Endodermal cell (in vitro differentiated cells): Measurements from ENCODE around the gene NUAK2. TPM values are rescaled to one million over a fixed set of nuclear protein-coding genes. Genes with fewer than 3 reads are reported as not detected.
A peak's percentile ranks its signal among the peaks of the same experiment; 100 is the strongest.

ENCODE experiments used
- DNase-seq: peaks from one replicate; pipeline ENCODE4 v3.0.0-alpha.2; 2017
- H3K27ac ChIP-seq: 2 replicates; pipeline ENCODE4 v1.5.1; 2013; ENCODE audit warnings: mild to moderate bottlenecking, low read depth, low read length, moderate library complexity
- H3K27me3 ChIP-seq: 2 replicates; pipeline ENCODE4 v1.6.1; 2013; ENCODE audit warnings: mild to moderate bottlenecking, low read length, moderate library complexity; ENCODE audit not compliant: insufficient read depth, control insufficient read depth, poor library complexity, severe bottlenecking
- H3K36me3 ChIP-seq: 2 replicates; pipeline ENCODE4 v1.7.0; 2013; ENCODE audit warnings: mild to moderate bottlenecking, low read length, moderate library complexity; ENCODE audit not compliant: control insufficient read depth, insufficient read depth
- H3K4me1 ChIP-seq: one replicate; pipeline ENCODE4 v1.7.0; 2013; ENCODE audit warnings: low read length; ENCODE audit not compliant: control insufficient read depth, insufficient read depth
- H3K4me3 ChIP-seq: 2 replicates; pipeline ENCODE4 v1.5.1; 2013; ENCODE audit warnings: mild to moderate bottlenecking, low read length, moderate library complexity
- H3K9ac ChIP-seq: 2 replicates; pipeline ENCODE4 v1.6.1; 2013; ENCODE audit warnings: mild to moderate bottlenecking, low read length, moderate library complexity; ENCODE audit not compliant: poor library complexity, severe bottlenecking; ENCODE audit errors: extremely low read depth
- H3K9me3 ChIP-seq: 2 replicates; pipeline ENCODE4 v1.6.1; 2013; ENCODE audit warnings: mild to moderate bottlenecking, low read length, moderate library complexity; ENCODE audit not compliant: control insufficient read depth
- H3K27ac Mint-ChIP-seq: 2 replicates; pipeline ENCODE4 v1.8.0; 2020; ENCODE audit warnings: mixed read lengths
- H3K27me3 Mint-ChIP-seq: 2 replicates; pipeline ENCODE4 v1.8.0; 2021; ENCODE audit warnings: mild to moderate bottlenecking, mixed read lengths; ENCODE audit not compliant: insufficient read depth
- H3K36me3 Mint-ChIP-seq: 2 replicates; pipeline ENCODE4 v1.8.0; 2020; ENCODE audit warnings: low read depth, mixed read lengths
- H3K4me1 Mint-ChIP-seq: 2 replicates; pipeline ENCODE4 v1.8.0; 2020; ENCODE audit warnings: mixed read lengths
- H3K4me3 Mint-ChIP-seq: 2 replicates; pipeline ENCODE4 v1.8.0; 2020; ENCODE audit warnings: mild to moderate bottlenecking, moderate library complexity, mixed read lengths
- H3K9me3 Mint-ChIP-seq: 2 replicates; pipeline ENCODE4 v1.8.0; 2020; ENCODE audit warnings: mild to moderate bottlenecking, mixed read lengths
- CTCF ChIP-seq: fragments of 200-600 bp; sonication (generic); conservative IDR thresholded peaks from 2 replicates; pipeline ENCODE4 v1.5.0; 2021; ENCODE audit warnings: antibody characterized with exemption, mild to moderate bottlenecking
- WGBS, 2 experiments: methylation state at CpG; one replicate each; pipeline versions ENCODE4 v1.1.5 to v1.1.7; 2013; ENCODE audit warnings: missing lambda C conversion rate in 2 of 2, mixed read lengths in 1 of 2; ENCODE audit not compliant: insufficient coverage in 1 of 2, insufficient read length in 1 of 2; 5-methylcytosine and 5-hydroxymethylcytosine counted together
- total RNA-seq, 2 donors: library from RNA; stranded (reverse); fragmentation: NEBNext Ultra II Directional in 1 of 2; extraction: Animal tissue kit (Norgen Biotek cat#: 25700) in 1 of 2; gene quantifications; 2 replicates in 1 of 2; 3 replicates in 1 of 2; pipeline ENCODE4 v1.2.1, GENCODE V29; 2021

Gene NUAK2
- total RNA-seq, 2 donors from 2014 or later: 13.4 to 19.1 TPM

DNA sequence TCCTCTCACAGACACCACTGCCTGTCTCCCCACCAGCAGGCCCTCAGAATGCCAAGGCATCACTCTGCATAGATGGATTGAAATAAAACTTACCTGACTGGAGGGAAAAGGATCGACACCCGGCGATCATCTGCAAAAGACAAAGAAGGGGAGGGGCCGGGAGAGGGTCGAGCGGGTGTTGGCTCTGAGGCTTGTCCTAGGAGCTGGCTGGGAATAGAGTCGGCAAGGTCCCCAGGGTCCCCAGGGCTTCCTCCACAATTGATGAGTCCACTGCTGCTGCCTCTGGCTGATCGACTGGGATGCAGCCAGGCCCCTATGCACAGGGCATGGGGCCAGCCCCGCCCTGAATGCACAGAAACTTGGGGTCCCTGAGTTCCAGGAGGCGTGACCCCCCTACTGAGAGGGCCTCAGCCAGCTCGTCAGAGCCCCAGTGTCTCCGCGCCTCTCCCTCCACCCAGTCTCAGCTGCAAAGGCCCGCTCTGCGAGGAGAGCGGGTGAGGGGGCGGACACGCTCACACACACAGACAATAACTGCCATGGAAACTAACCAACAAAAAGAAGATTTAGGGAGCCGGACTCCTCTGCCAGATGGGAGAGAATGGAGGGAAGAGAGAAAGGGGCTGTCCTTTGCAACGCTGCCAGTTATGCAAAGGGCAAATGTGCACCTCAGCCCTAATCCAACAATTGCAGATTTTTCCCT, 35.0 kb upstream of the NUAK2 start, which contains the start of gene KLHDC8A:
Gene KLHDC8A (minus strand): TSS at position 483 of the 700 bp plus-strand sequence. CDS start 13,318 bp downstream, outside the sequence.
- H3K4me3 Mint-ChIP-seq: no peak within 1 kb of the TSS

GRCh38 chr1:205355075-205355453, 33.5 kb upstream of the NUAK2 start:
- Histone ChIP-seq H3K27me3 (no peaks in the 10 kb centered on the region), H3K36me3 (no peaks in the 10 kb centered on the region), H3K9me3 (no peaks in the 10 kb centered on the region), H3K27ac (no peak overlapping the region), H3K4me1 (peaks cover 14% of the 10 kb centered on the region), H3K9ac (no peak overlapping the region), H3K4me3 (no peak overlapping the region)
- DNase-seq: no peak
- no peak for TF ChIP-seq CTCF
- Mint-ChIP-seq H3K27me3 (peaks cover 10% of the 10 kb centered on the region), H3K9me3 (no peaks in the 10 kb centered on the region), H3K4me1 (peaks cover 34% of the 10 kb centered on the region), H3K27ac (no peak overlapping the region), H3K36me3 (no peaks in the 10 kb centered on the region), H3K4me3 (no peak overlapping the region)
- WGBS, 2 experiments: 92 to 100% methylated on average over 2 to 3 of the region's 3 CpGs

More for the DNA sequence above, 35.0 kb upstream of the NUAK2 start, which contains the start of gene KLHDC8A:
- Histone ChIP-seq H3K9ac (no peak within 1 kb of the TSS), H3K9me3 (no peaks in the 10 kb centered on the region), H3K4me1 (peaks cover 6% of the 10 kb centered on the region), H3K4me3 (no peak within 1 kb of the TSS), H3K36me3 (no peaks in the 10 kb centered on the region), H3K27ac (peak within 1 kb of the TSS; percentile 79), H3K27me3 (no peaks in the 10 kb centered on the region)
- Mint-ChIP-seq H3K27me3 (peaks cover 11% of the 10 kb centered on the region), H3K9me3 (no peaks in the 10 kb centered on the region), H3K4me1 (peaks cover 25% of the 10 kb centered on the region), H3K36me3 (no peaks in the 10 kb centered on the region), H3K27ac (no peak within 1 kb of the TSS)
- 66 to 67% methylated on average over 12 to 20 of the region's 20 CpGs for WGBS, 2 experiments
- DNase-seq: peak; percentile 62
- TF ChIP-seq CTCF: no peak

GRCh38 chr1:205354259-205355074, 32.9 kb upstream of the NUAK2 start:
- peak; percentile 86 for DNase-seq
- H3K27ac Mint-ChIP-seq: no peak overlapping the region
- H3K36me3 Mint-ChIP-seq: no peaks in the 10 kb centered on the region
- no peak overlapping the region for H3K4me3 Mint-ChIP-seq
- H3K4me1 Mint-ChIP-seq: peaks cover 34% of the 10 kb centered on the region
- Histone ChIP-seq H3K36me3 (no peaks in the 10 kb centered on the region), H3K4me1 (peaks cover 11% of the 10 kb centered on the region), H3K9ac (no peak overlapping the region), H3K9me3 (no peaks in the 10 kb centered on the region), H3K4me3 (no peak overlapping the region), H3K27me3 (no peaks in the 10 kb centered on the region), H3K27ac (no peak overlapping the region)
- TF ChIP-seq CTCF: peak; percentile 93
- WGBS, 2 experiments: 33 to 37% methylated on average over 3 to 5 of the region's 5 CpGs
- peaks cover 10% of the 10 kb centered on the region for H3K27me3 Mint-ChIP-seq
- H3K9me3 Mint-ChIP-seq: no peaks in the 10 kb centered on the region
